ENCODE data around the gene ROBO1.

DNA sequence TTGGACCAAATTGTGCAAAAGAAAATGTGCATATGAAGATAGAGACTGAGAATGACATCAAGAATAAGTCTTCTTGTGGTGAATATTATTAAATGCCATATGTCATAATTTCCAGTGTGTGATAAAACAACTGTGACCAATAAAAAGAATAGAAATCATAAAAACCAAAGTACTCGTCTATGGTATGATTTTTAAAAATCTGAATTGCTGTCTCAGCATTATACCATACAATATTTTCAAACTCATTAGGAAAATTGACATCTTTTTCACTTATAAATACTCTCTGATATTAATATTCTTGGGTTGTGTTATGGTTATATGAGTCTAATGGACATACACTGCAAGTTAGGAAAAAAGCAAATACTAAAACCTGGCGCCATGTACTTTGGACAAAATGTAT is 279.4 kb downstream of the ROBO1 start:
- no peak for TF ChIP-seq CTCF (IDR thresholded peaks at IDR 0.05)
- TF ChIP-seq EZH2 (IDR thresholded peaks at IDR 0.05; ENCODE audit: borderline replicate concordance, insufficient read depth, low read depth, low read length, poor library complexity, severe bottlenecking) = no peak

Data from B cell (primary cell).